A673 (cell line): ENCODE results near the gene KLF16. TPM values are rescaled to one million over a fixed set of nuclear protein-coding genes. Genes with fewer than 3 reads are reported as not detected.
A peak's percentile ranks its signal among the peaks of the same experiment; 100 is the strongest.

Experiments used
- BruUV-seq: library from RNA; stranded (reverse); fragments of 400-500 nt; replicated peaks from 2 replicates; lab custom pipeline; 2021; lab: Mats Ljungman, UMichigan
- CTCF ChIA-PET: fragments of 300-600 bp; sonication (Branson Sonifier 250); formaldehyde crosslinking; loops from one replicate; lab custom pipeline; 2022; ENCODE audit warnings: antibody characterized with exemption; lab: Charles Lee
- POLR2A ChIA-PET: fragments of 300-600 bp; sonication (Branson Sonifier 250); formaldehyde crosslinking; loops from one replicate; lab custom pipeline; 2022; ENCODE audit warnings: antibody characterized with exemption; ENCODE audit not compliant: low non-redundant PET; lab: Charles Lee
- DNase-seq: peaks from one replicate; pipeline ENCODE4 v3.0.0-alpha.2; 2015; ENCODE audit warnings: low spot score
- H3K27ac ChIP-seq: fragments of 200-600 bp; sonication (generic); 2 replicates; pipeline ENCODE4 v1.5.1; 2016; ENCODE audit warnings: mixed run types, low read depth, mild to moderate bottlenecking, mixed read lengths, antibody characterized with exemption, low read length; ENCODE audit not compliant: poor library complexity, severe bottlenecking
- H3K27me3 ChIP-seq: fragments of 200-600 bp; sonication (generic); replicated peaks from 2 replicates; pipeline ENCODE4 v1.6.1; 2017; ENCODE audit warnings: mixed run types, low read depth, mild to moderate bottlenecking, mixed read lengths, antibody characterized with exemption, low read length; ENCODE audit not compliant: insufficient read depth, poor library complexity
- H3K36me3 ChIP-seq: fragments of 200-600 bp; sonication (generic); 2 replicates; pipeline ENCODE4 v1.6.1; 2016; ENCODE audit warnings: mixed run types, mild to moderate bottlenecking, mixed read lengths, antibody characterized with exemption, low read length; ENCODE audit not compliant: insufficient read depth, poor library complexity, severe bottlenecking
- H3K4me1 ChIP-seq: fragments of 200-600 bp; sonication (generic); 2 replicates; pipeline ENCODE4 v1.6.1; 2017; ENCODE audit warnings: mixed run types, mild to moderate bottlenecking, mixed read lengths, antibody characterized with exemption, low read length; ENCODE audit not compliant: insufficient read depth, poor library complexity, severe bottlenecking
- H3K4me3 ChIP-seq: fragments of 200-600 bp; sonication (generic); 2 replicates; pipeline ENCODE4 v1.5.1; 2016; ENCODE audit warnings: low read depth, mixed run types, mild to moderate bottlenecking, mixed read lengths, low read length; ENCODE audit not compliant: poor library complexity, severe bottlenecking
- H3K9me3 ChIP-seq: fragments of 200-600 bp; sonication (generic); 2 replicates; pipeline ENCODE4 v1.6.1; 2016; ENCODE audit warnings: mixed run types, low read depth, mild to moderate bottlenecking, mixed read lengths, antibody characterized with exemption, low read length; ENCODE audit not compliant: poor library complexity, severe bottlenecking
- CTCF ChIP-seq: fragments of 300-800, 200-600 bp; sonication (generic); conservative IDR thresholded peaks from 2 replicates; pipeline ENCODE4 v1.5.1; 2017; ENCODE audit warnings: low read depth, mild to moderate bottlenecking, antibody characterized with exemption, low read length, moderate library complexity, mixed read lengths
- EZH2 ChIP-seq: fragments of 200-600 bp; sonication (generic); IDR thresholded peaks from 2 replicates; pipeline ENCODE4 v1.6.1; 2017; ENCODE audit warnings: borderline replicate concordance, low read depth, mild to moderate bottlenecking, mixed read lengths, antibody characterized with exemption, low read length; ENCODE audit not compliant: poor library complexity, severe bottlenecking
- intact Hi-C: fragments of 100-400 bp; cut with micrococcal nuclease; formaldehyde crosslinking; loops from one replicate; pipeline ENCODE4 v1.10.0; 2022; ENCODE audit not compliant: unreplicated experiment
- total RNA-seq: library from RNA; stranded (reverse); gene quantifications from 2 replicates; pipeline ENCODE4 v1.2.3, GENCODE V29; 2021

KLF16 gene
- total RNA-seq, 1 experiment from 2014 or later, result 46.8 TPM

- intact Hi-C loops, result loop anchor here (5.0 kb wide), 1 partner anchor 177 kb away; no protein-coding TSS in a partner anchor
- CTCF ChIA-PET, result no interaction called here
- H3K36me3 ChIP-seq, result peaks cover 4% of the 10 kb centered on the region
- no TSS peak for BruUV-seq
- no peaks in the 10 kb centered on the region for H3K9me3 ChIP-seq
- H3K27ac ChIP-seq, result no peak overlapping the region
- no peaks in the 10 kb centered on the region for H3K27me3 ChIP-seq
- TF ChIP-seq EZH2 (no peak), CTCF (no peak)
- H3K4me3 ChIP-seq, result no peak overlapping the region
- H3K4me1 ChIP-seq, result peaks cover 42% of the 10 kb centered on the region
- POLR2A ChIA-PET, result no interaction called here
- no peak for DNase-seq
These were observed 14.3 kb downstream of the KLF16 start for GRCh38 chr19:1849132-1849474.

- intact Hi-C loops, result loop anchor here (5.0 kb wide), 1 partner anchor 176 kb away; no protein-coding TSS in a partner anchor
- CTCF ChIA-PET, result no interaction called here
- peak; percentile 97 for DNase-seq
- POLR2A ChIA-PET, result no interaction called here
- Histone ChIP-seq H3K36me3 (no peaks in the 10 kb centered on the region), H3K9me3 (no peaks in the 10 kb centered on the region), H3K27me3 (no peaks in the 10 kb centered on the region), H3K4me3 (peak within 1 kb of the TSS; percentile 99), H3K4me1 (peaks cover 36% of the 10 kb centered on the region), H3K27ac (peak within 1 kb of the TSS; percentile 100)
- BruUV-seq, result no TSS peak
- TF ChIP-seq CTCF (peak; percentile 99), EZH2 (no peak)
These were observed 14.8 kb downstream of the KLF16 start, which contains the start of gene REXO1 for GRCh38 chr19:1848399-1849131. TSS of gene REXO1 (minus strand) at chr19:1848483. CDS start at chr19:1848358, 125 bp downstream.

DNA sequence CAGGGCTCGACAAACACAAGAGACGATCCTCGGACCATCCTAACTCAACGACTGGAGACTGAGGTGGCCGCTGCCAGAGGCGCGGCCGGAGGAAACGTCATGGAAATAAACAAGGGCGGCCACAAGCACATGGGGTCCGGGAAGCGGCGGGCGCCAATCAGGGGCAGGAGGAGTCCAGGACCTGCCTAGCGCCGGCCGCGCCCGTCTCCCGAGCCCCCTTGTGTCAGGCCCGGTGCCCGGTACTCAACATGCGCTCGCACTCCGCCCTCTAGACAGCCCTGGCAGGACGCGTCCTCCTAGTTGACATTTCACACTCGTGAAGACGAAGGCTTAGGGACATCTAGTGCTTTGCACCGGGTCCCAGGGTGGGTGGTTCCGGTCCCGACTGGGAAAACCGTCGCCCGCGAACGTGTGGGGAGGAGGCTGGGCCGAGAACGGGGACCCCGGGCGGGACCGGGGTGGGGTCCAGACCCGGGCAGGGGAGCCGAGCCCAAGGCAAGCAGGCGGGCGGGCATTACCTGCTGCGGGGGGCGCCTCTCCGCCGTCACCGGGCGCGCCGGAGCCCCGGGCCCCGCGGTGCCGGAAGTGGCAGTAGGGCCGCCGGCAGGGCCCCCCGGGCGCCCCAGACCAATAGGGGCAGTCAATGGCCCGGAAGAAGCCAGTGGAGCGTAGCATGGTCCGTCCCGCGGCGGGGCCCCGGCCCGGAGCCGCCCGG lies 15.5 kb downstream of the KLF16 start:
- Histone ChIP-seq H3K27me3 (no peaks in the 10 kb centered on the region), H3K4me3 (peak overlapping the region; percentile 99), H3K27ac (peak overlapping the region; percentile 100), H3K4me1 (peaks cover 29% of the 10 kb centered on the region), H3K9me3 (no peaks in the 10 kb centered on the region), H3K36me3 (peaks cover 3% of the 10 kb centered on the region)
- intact Hi-C loops, result loop anchor here (5.0 kb wide), 1 partner anchor 176 kb away; no protein-coding TSS in a partner anchor
- DNase-seq, result peak; percentile 38
- BruUV-seq, result no TSS peak
- ChIA-PET POLR2A (no interaction called here), CTCF (no interaction called here)
- no peak for TF ChIP-seq CTCF
- no peak for TF ChIP-seq EZH2
